A549 (cell line): Measurements from ENCODE around the gene OSTF1. TPM values are rescaled to one million over a fixed set of nuclear protein-coding genes. Genes with fewer than 3 reads are reported as not detected.

Experiments used
- ATAC-seq, 2 experiments: fragments of 200-7000 bp in 1 of 2; fragments of >200 bp in 1 of 2; cut with Nextera tagmentation in 1 of 2; cut with Tn5 transposase in 1 of 2; 3 replicates each; pipeline versions ENCODE4 v1.8.0 to v1.9.1; 2018 to 2020; ENCODE audit warnings: mild to moderate bottlenecking in 1 of 2, moderate library complexity in 1 of 2
- CTCF ChIA-PET: fragments of 300-600 bp; sonication (Branson Sonifier 250); formaldehyde crosslinking; extraction: SDS; loops from one replicate; lab custom pipeline; 2021; ENCODE audit warnings: antibody characterized with exemption, inconsistent platforms; lab: Yijun Ruan, JAX
- POLR2A ChIA-PET: fragments of 350-600 bp; formaldehyde crosslinking; extraction: SDS; loops from one replicate; lab custom pipeline; 2021; ENCODE audit warnings: antibody characterized with exemption, inconsistent platforms; lab: Yijun Ruan, JAX
- DNase-seq, 2 experiments: peaks; one replicate each; pipeline versions ENCODE4 v3.0.0 to v3.0.0-alpha.2; 2011 to 2016; ENCODE audit warnings: low read depth in 1 of 2, low spot score in 1 of 2
- FAIRE-seq: peaks from 2 replicates; lab custom pipeline; 2011; peaks lifted over from hg19 to GRCh38; lab: Jason Lieb, UNC
- H3K27ac ChIP-seq, 2 experiments: fragments of >200 bp; sonication (Bioruptor Twin); formaldehyde crosslinking; 3 replicates each; pipeline ENCODE4 v1.5.1; 2016 to 2017
- H3K4me1 ChIP-seq: fragments of >200 bp; sonication (Bioruptor Twin); formaldehyde crosslinking; 3 replicates; pipeline ENCODE4 v1.6.1; 2016
- H3K4me2 ChIP-seq: fragments of >200 bp; sonication (Bioruptor Twin); formaldehyde crosslinking; 3 replicates; pipeline ENCODE4 v1.6.1; 2016
- H3K4me3 ChIP-seq: fragments of >200 bp; sonication (Bioruptor Twin); formaldehyde crosslinking; 3 replicates; pipeline ENCODE4 v1.5.1; 2016
- H3K9me3 ChIP-seq: fragments of >200 bp; sonication (Bioruptor Twin); formaldehyde crosslinking; 3 replicates; pipeline ENCODE4 v1.6.1; 2016
- ATOH8 ChIP-seq: fragments of 250-450 bp; sonication (Bioruptor Pico); IDR thresholded peaks from 2 replicates; pipeline ENCODE4 v1.5.0; 2020; ENCODE audit warnings: low read depth, mild to moderate bottlenecking, moderate library complexity
- BCL3 ChIP-seq: fragments of >200 bp; sonication (Bioruptor Twin); formaldehyde crosslinking; IDR thresholded peaks from 3 replicates; pipeline ENCODE4 v1.6.1; 2016
- CBX2 ChIP-seq: fragments of 200-600 bp; sonication (generic); IDR thresholded peaks from 2 replicates; pipeline ENCODE4 v1.6.1; 2016; ENCODE audit warnings: low read depth, mild to moderate bottlenecking, borderline replicate concordance
- CHD4 ChIP-seq: fragments of 200-600 bp; sonication (generic); IDR thresholded peaks from 2 replicates; pipeline ENCODE4 v1.6.1; 2016; ENCODE audit warnings: antibody characterized with exemption, mild to moderate bottlenecking, borderline replicate concordance
- CTCF ChIP-seq: fragments of >200 bp; sonication (Bioruptor Twin); formaldehyde crosslinking; IDR thresholded peaks from 3 replicates; pipeline ENCODE4 v1.5.1; 2016
- EHF ChIP-seq: fragments of 250-450 bp; sonication (Bioruptor Pico); IDR thresholded peaks from 2 replicates; pipeline ENCODE4 v1.5.0; 2020; ENCODE audit warnings: mild to moderate bottlenecking
- FOXS1 ChIP-seq: fragments of 250-450 bp; sonication (Bioruptor Pico); IDR thresholded peaks from 2 replicates; pipeline ENCODE4 v1.5.0; 2020; ENCODE audit warnings: mild to moderate bottlenecking, moderate library complexity
- GATA3 ChIP-seq: IDR thresholded peaks from 2 replicates; pipeline ENCODE4 v1.6.1; 2012; ENCODE audit warnings: borderline replicate concordance
- HMGXB4 ChIP-seq: fragments of 250-450 bp; sonication (Bioruptor Pico); IDR thresholded peaks from 2 replicates; pipeline ENCODE4 v1.5.0; 2021; ENCODE audit warnings: mild to moderate bottlenecking, moderate library complexity, borderline replicate concordance
- HOXA7 ChIP-seq: fragments of 250-450 bp; sonication (Bioruptor Pico); IDR thresholded peaks from 2 replicates; pipeline ENCODE4 v1.5.0; 2020; ENCODE audit warnings: mild to moderate bottlenecking, moderate library complexity
- HOXB5 ChIP-seq: fragments of 250-450 bp; sonication (Bioruptor Pico); IDR thresholded peaks from 2 replicates; pipeline ENCODE4 v1.5.0; 2020; ENCODE audit warnings: mild to moderate bottlenecking, moderate library complexity
- JUNB ChIP-seq: fragments of >200 bp; sonication (Bioruptor Twin); formaldehyde crosslinking; IDR thresholded peaks from 2 replicates; pipeline ENCODE4 v1.6.1; 2016
- MAFK ChIP-seq: fragments of 450-650 bp; IDR thresholded peaks from 2 replicates; pipeline ENCODE4 v1.6.1; 2014; ENCODE audit not compliant: partially characterized antibody
- MAZ ChIP-seq: fragments of 150-350 bp; IDR thresholded peaks from 2 replicates; pipeline ENCODE4 v1.6.1; 2014; ENCODE audit warnings: antibody characterized with exemption, low read depth, low read length, borderline replicate concordance
- NFE2L2 ChIP-seq: fragments of 150-350 bp; conservative IDR thresholded peaks from 2 replicates; pipeline ENCODE4 v1.6.1; 2014; ENCODE audit warnings: low read length
- NR3C1 ChIP-seq: fragments of >200 bp; sonication (Bioruptor Twin); formaldehyde crosslinking; IDR thresholded peaks from 3 replicates; pipeline ENCODE4 v1.6.1; 2017
- POLR2A ChIP-seq: IDR thresholded peaks from 2 replicates; pipeline ENCODE4 v1.6.1; 2012; ENCODE audit warnings: mild to moderate bottlenecking, low read length
- POLR2AphosphoS2 ChIP-seq: conservative IDR thresholded peaks from 2 replicates; pipeline ENCODE4 v1.6.1; 2012; ENCODE audit warnings: low read length, improper control_type of control experiment, inconsistent platforms
- RAD21 ChIP-seq, 2 experiments: fragments of >200 bp in 1 of 2; sonication (Bioruptor Twin) in 1 of 2; formaldehyde crosslinking in 1 of 2; IDR thresholded peaks in 1 of 2; conservative IDR thresholded peaks in 1 of 2; 2 replicates in 1 of 2; 3 replicates in 1 of 2; pipeline ENCODE4 v1.6.1; 2012 to 2018; ENCODE audit warnings: inconsistent platforms in 1 of 2
- RARB ChIP-seq: fragments of 250-450 bp; sonication (Bioruptor Pico); IDR thresholded peaks from 2 replicates; pipeline ENCODE4 v1.8.0; 2021; ENCODE audit warnings: mild to moderate bottlenecking, moderate library complexity
- RCOR1 ChIP-seq: fragments of 150-350 bp; IDR thresholded peaks from 2 replicates; pipeline ENCODE4 v1.6.1; 2014; ENCODE audit warnings: antibody characterized with exemption, low read length, low read depth
- SMC3 ChIP-seq: fragments of >200 bp; sonication (Bioruptor Twin); formaldehyde crosslinking; IDR thresholded peaks from 3 replicates; pipeline ENCODE4 v1.6.1; 2018; ENCODE audit warnings: inconsistent platforms
- SREBF2 ChIP-seq: fragments of 450-650 bp; IDR thresholded peaks from 2 replicates; pipeline ENCODE4 v1.6.1; 2014; ENCODE audit warnings: mild to moderate bottlenecking, moderate library complexity
- TFCP2L1 ChIP-seq: fragments of 250-450 bp; sonication (Bioruptor Pico); IDR thresholded peaks from 2 replicates; pipeline ENCODE4 v1.5.0; 2021; ENCODE audit warnings: mild to moderate bottlenecking
- TP53 ChIP-seq: fragments of 250-450 bp; sonication (Bioruptor Pico); IDR thresholded peaks from 2 replicates; pipeline ENCODE4 v1.5.0; 2021; ENCODE audit warnings: mild to moderate bottlenecking, moderate library complexity
- ZC3H11A ChIP-seq: fragments of 450-650 bp; IDR thresholded peaks from 2 replicates; pipeline ENCODE4 v1.6.1; 2014; ENCODE audit warnings: antibody characterized with exemption, mild to moderate bottlenecking
- WGBS: methylation state at CpG from one replicate; pipeline ENCODE4 v1.1.6; 2017; ENCODE audit errors: missing lambda C conversion rate; 5-methylcytosine and 5-hydroxymethylcytosine counted together
- polyA plus RNA-seq, 4 experiments: library from polyadenylated mRNA; depleted of rRNA in 3 of 4; stranded (reverse); fragments of >200 nt; fragmentation: RNase III in 1 of 4; extraction: RNeasy Plus Mini Kit Qiagen cat#74134 plus additional on column Dnase treatment in 1 of 4; gene quantifications; 2 replicates in 3 of 4; 3 replicates in 1 of 4; pipeline ENCODE4 v1.2.3, GENCODE V29; 2011 to 2017

The OSTF1 gene
- polyA plus RNA-seq, 2 of the 4 experiments (the other 2 are of a cell fraction) = 12.7 to 13.3 TPM

GRCh38 chr9:75121914-75122558 lies 33.7 kb downstream of the OSTF1 start:
- DNase-seq (no peak), FAIRE-seq (no peak), ATAC-seq (no peak)
- H3K4me3 ChIP-seq = no peak overlapping the region
- H3K4me1 ChIP-seq = no peaks in the 10 kb centered on the region
- H3K9me3 ChIP-seq = no peaks in the 10 kb centered on the region
- POLR2A ChIA-PET = no interaction called here
- no peak for TF ChIP-seq NFE2L2
- TF ChIP-seq RAD21 (conservative IDR thresholded peaks at IDR 0.05 in 1 of 2, IDR thresholded peaks at IDR 0.05 in 1 of 2) = no peak
- no peak for TF ChIP-seq FOXS1 (CRISPR knock-in tag)
- no peak for TF ChIP-seq JUNB
- no peak for TF ChIP-seq MAZ
- TF ChIP-seq TFCP2L1 = no peak
- TF ChIP-seq CTCF = no peak
- CTCF ChIA-PET = no interaction called here
- H3K4me2 ChIP-seq = no peak overlapping the region
- no peak overlapping the region for H3K27ac ChIP-seq
- 70% methylated on average over 5 of the region's 5 CpGs for WGBS

- Histone ChIP-seq H3K27ac (no peak overlapping the region), H3K4me2 (no peak overlapping the region), H3K9me3 (no peaks in the 10 kb centered on the region), H3K4me1 (no peaks in the 10 kb centered on the region), H3K4me3 (no peak overlapping the region)
- FAIRE-seq = no peak
- no peak for DNase-seq
- ChIA-PET CTCF (no interaction called here), POLR2A (no interaction called here)
- no peak for ATAC-seq
- 81% methylated on average over 10 of the region's 10 CpGs for WGBS
- TF ChIP-seq POLR2AphosphoS2 (no peak), ZC3H11A (no peak), RAD21 (conservative IDR thresholded peaks at IDR 0.05 in 1 of 2, IDR thresholded peaks at IDR 0.05 in 1 of 2) (no peak), BCL3 (no peak), SMC3 (no peak), TP53 (CRISPR knock-in tag) (no peak), HOXA7 (CRISPR knock-in tag) (no peak), ATOH8 (CRISPR knock-in tag) (no peak), GATA3 (no peak), FOXS1 (CRISPR knock-in tag) (no peak), HOXB5 (CRISPR knock-in tag) (no peak), POLR2A (no peak), HMGXB4 (CRISPR knock-in tag) (no peak)
Observed at GRCh38 chr9:75123696-75124095, 35.4 kb downstream of the OSTF1 start.

GRCh38 chr9:75128535-75128934 lies 40.2 kb downstream of the OSTF1 start:
- no peak overlapping the region for H3K27ac ChIP-seq
- TF ChIP-seq CHD4 (no peak), SREBF2 (no peak), EHF (no peak), RARB (CRISPR knock-in tag) (no peak), NR3C1 (no peak), TP53 (CRISPR knock-in tag) (no peak), CBX2 (no peak), RCOR1 (no peak), MAFK (no peak)
- no peak overlapping the region for H3K4me3 ChIP-seq
- H3K4me2 ChIP-seq = no peak overlapping the region
- DNase-seq (no peak), FAIRE-seq (no peak), ATAC-seq (no peak)
- ChIA-PET POLR2A (no interaction called here), CTCF (no interaction called here)
- no peaks in the 10 kb centered on the region for H3K4me1 ChIP-seq
- 92% methylated on average over 2 of the region's 2 CpGs for WGBS
- H3K9me3 ChIP-seq = no peaks in the 10 kb centered on the region
